Measurements from ENCODE around the gene KXD1. TPM values are rescaled to one million over a fixed set of nuclear protein-coding genes. Genes with fewer than 3 reads are reported as not detected.
"Not testable (repeated sequence)": the region's sequence is repeated elsewhere in the genome, so short reads cannot be mapped to it uniquely, and the experiment has no call there.

The KXD1 gene
- total RNA-seq, 8 experiments from 2014 or later, result 48.4 to 106 (median 68.1) TPM

GRCh38 chr19:18590273-18591272, 32.9 kb downstream of the KXD1 start:
- Histone ChIP-seq H3K4me1 (replicated peaks in 1 of 2) (peaks cover 12 to 17% of the 10 kb centered on the region in 2 donors), H3K27ac (peak overlapping the region; percentile 81 to 88)
- WGBS, 10 experiments, result 0 to 100% (median 48%) methylated on average over 1 to 13 of the region's 40 CpGs

DNA sequence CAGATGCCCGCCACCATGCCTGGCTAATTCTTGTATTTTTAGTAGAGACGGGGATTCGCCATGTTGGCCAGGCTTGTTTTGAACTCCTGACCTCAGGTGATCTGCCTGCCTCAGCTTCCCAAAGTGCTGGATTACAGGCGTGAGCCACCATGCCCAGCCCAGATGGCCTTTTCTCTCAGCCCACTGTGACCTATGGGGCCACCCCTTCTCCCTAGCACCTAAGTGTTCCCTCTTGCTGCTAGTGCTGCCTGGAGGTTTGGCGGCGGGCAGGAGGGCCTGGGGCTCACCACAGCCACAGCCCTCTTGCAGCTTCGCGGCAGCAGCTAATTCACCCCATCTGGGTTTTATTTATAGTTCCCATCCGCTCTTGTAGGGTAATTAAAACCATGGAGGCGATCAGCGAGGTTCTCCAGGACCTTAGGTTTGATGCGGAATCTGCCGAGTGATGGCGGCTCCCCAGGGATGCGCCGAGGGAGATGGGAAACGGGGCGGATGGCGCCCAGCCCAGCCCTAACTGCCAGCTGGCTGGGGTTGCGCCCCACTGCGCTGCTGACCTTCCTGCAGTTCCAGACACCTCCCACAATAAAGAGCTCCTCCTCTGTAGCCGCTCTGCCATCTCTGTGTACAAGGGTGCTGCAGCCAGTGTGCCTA, 34.2 kb downstream of the KXD1 start:
- H3K4me3 ChIP-seq, result no peak overlapping the region
- no peak overlapping the region for H3K27ac ChIP-seq
- in situ Hi-C loops (cut with MboI; ENCODE audit: low pct_unique_long_range_greater_than_20kb in 2 of 9, low sequenced_read_pairs in 9 of 9, unreplicated experiment in 9 of 9), result loop anchor here in 6 of 9 experiments (10.0 to 25.0 kb wide), 4 partner anchors 245 to 395 kb away; partner anchors contain the start of gene UPF1 (in 3 of the 6)
- 10 to 100% (median 80%) methylated on average over 1 to 9 of the region's 22 CpGs; no CpG with 5 or more reads in 2 of the 10 experiments for WGBS, 10 experiments
- ATAC-seq (replicated peaks in 6 of 8), result no peak
- peaks cover 12 to 20% of the 10 kb centered on the region in 2 donors for H3K4me1 ChIP-seq (replicated peaks in 1 of 2)

More at GRCh38 chr19:18590273-18591272, 32.9 kb downstream of the KXD1 start:
- peak in 5 of 8 experiments; percentile 64 to 74 (median 70) for ATAC-seq (replicated peaks in 6 of 8)
- H3K4me3 ChIP-seq, result peak overlapping the region; percentile 78 to 96 (median 90)
- in situ Hi-C loops (cut with MboI; ENCODE audit: low pct_unique_long_range_greater_than_20kb in 2 of 9, low sequenced_read_pairs in 9 of 9, unreplicated experiment in 9 of 9), result loop anchor here in 6 of 9 experiments (10.0 to 25.0 kb wide), 4 partner anchors 247 to 397 kb away; partner anchors contain the start of gene UPF1 (in 3 of the 6)

DNA sequence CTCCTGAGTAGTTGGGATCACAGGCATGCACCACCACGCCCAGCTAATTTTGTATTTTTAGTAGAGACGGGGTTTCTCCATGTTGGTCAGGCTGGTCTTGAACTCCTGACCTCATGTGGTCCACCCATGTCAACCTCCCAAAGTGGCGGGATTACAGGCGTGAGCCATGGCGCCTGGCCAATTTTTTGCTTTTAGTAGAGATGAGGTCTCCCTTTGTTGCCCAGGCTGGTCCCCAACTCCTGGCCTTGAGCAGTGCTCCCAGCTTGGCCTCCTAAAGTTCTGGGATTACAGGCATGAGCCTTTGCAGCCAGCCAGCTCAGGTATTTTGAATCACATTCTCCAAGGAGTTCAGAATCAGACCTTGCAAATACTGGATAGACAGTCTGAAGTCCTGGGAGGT, 35.1 kb downstream of the KXD1 start:
- not testable (repeated sequence) for ATAC-seq (replicated peaks in 6 of 8); H3K4me3 ChIP-seq; H3K27ac ChIP-seq
- peaks cover 12 to 21% of the 10 kb centered on the region in 2 donors for H3K4me1 ChIP-seq (replicated peaks in 1 of 2)
- 83 to 100% (median 92%) methylated on average over 1 to 3 of the region's 5 CpGs; no CpG with 5 or more reads in 6 of the 10 experiments for WGBS, 10 experiments
- in situ Hi-C loops (cut with MboI; ENCODE audit: low pct_unique_long_range_greater_than_20kb in 2 of 9, low sequenced_read_pairs in 9 of 9, unreplicated experiment in 9 of 9), result loop anchor here in 6 of 9 experiments (10.0 to 25.0 kb wide), 4 partner anchors 245 to 395 kb away; partner anchors contain the start of gene UPF1 (in 3 of the 6)

DNA sequence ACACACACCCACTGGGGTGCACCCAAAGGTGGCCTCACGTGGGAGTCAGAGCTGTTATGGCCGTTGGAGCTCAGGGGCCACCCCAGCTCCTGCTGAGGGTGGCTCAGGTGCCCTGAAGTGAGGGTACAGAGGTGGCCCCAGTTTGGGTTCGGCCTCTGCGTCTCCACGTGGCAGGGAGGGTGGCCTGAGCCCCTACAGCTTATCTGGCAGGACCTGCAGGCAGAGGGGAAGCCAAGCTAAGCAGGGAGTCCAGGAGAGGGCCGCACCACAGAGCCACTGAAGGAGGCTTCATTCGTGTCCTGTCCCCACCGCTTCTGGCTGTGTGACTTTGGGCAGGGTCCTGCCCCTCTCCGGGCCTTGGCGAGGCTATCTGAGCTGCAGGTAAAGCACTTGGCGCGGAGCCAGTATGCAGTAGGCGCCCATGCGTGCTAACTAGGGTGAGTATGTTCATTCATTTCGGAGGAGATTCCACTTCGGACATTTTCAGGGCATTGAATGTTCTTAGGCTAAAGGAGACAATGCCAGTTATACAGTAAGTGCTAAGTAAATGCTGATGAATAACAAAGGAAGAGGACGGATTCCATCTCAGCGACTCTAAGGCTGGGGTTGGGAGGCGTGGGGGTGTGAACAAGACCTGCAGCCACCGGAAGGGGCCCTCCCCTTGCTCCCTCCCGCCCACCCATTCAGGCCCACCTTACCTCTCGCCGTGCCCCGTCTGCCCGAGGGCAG, 35.9 kb downstream of the KXD1 start:
- ATAC-seq (replicated peaks in 6 of 8), result no peak
- Histone ChIP-seq H3K4me3 (peak overlapping the region in 4 of 5 donors; percentile 23 to 40 (median 28)), H3K27ac (no peak overlapping the region), H3K4me1 (replicated peaks in 1 of 2) (peaks cover 12 to 21% of the 10 kb centered on the region in 2 donors)
- 43 to 100% (median 53%) methylated on average over 1 to 9 of the region's 25 CpGs; no CpG with 5 or more reads in 6 of the 10 experiments for WGBS, 10 experiments
- in situ Hi-C loops (cut with MboI; ENCODE audit: low pct_unique_long_range_greater_than_20kb in 2 of 9, low sequenced_read_pairs in 9 of 9, unreplicated experiment in 9 of 9), result loop anchor here in 6 of 9 experiments (10.0 to 25.0 kb wide), 4 partner anchors 244 to 394 kb away; partner anchors contain the start of gene UPF1 (in 3 of the 6)

- ATAC-seq (replicated peaks in 6 of 8), result peak; percentile 44 to 79 (median 53)
- in situ Hi-C loops (cut with MboI; ENCODE audit: low pct_unique_long_range_greater_than_20kb in 2 of 9, low sequenced_read_pairs in 9 of 9, unreplicated experiment in 9 of 9), result loop anchor here in 6 of 9 experiments (10.0 to 25.0 kb wide), 4 partner anchors 243 to 393 kb away; partner anchors contain the start of gene UPF1 (in 3 of the 6)
- Histone ChIP-seq H3K4me1 (replicated peaks in 1 of 2) (peaks cover 12 to 21% of the 10 kb centered on the region in 2 donors), H3K4me3 (peak overlapping the region; percentile 23 to 40 (median 31)), H3K27ac (peak overlapping the region in 1 of 2 donors; percentile 43)
- WGBS, 10 experiments, result 0% methylated on average over 1 of the region's 54 CpGs; no CpG with 5 or more reads in 9 of the 10 experiments
Observed at GRCh38 chr19:18594096-18594823, 36.6 kb downstream of the KXD1 start.

DNA sequence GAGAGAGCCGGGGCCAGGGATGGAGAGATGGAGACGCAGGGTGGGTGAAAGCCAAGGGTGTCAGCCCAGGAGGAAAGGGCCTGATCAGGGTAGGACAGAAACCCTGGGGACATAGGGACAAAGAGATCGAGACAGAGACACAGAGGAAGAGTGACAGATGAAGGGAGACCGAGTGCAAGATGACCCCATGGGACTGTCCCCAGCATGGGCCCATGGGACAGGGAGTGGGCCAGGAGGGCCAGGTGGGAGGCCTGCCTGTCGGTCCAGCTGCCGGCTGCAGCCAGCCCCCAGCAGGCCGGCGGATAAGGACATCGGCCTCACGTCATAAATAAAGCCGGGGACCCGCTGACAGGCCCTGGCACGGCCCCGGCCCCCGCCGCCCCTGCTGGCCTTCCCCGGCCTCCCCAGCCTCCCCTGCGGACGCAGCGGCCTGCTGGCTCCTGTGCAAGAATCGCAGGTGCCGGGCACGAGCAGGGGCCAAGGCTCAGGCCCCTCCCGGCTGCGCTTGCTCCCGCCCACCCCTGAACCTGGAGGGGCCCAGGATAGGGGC, 37.2 kb downstream of the KXD1 start:
- peak overlapping the region; percentile 23 to 40 (median 31) for H3K4me3 ChIP-seq
- in situ Hi-C loops (cut with MboI; ENCODE audit: low pct_unique_long_range_greater_than_20kb in 2 of 9, low sequenced_read_pairs in 9 of 9, unreplicated experiment in 9 of 9), result loop anchor here in 6 of 9 experiments (10.0 to 25.0 kb wide), 4 partner anchors 242 to 392 kb away; partner anchors contain the start of gene UPF1 (in 3 of the 6)
- peak overlapping the region in 1 of 2 donors; percentile 43 for H3K27ac ChIP-seq
- WGBS, 10 experiments, result 0 to 17% (median 0%) methylated on average over 1 to 2 of the region's 26 CpGs; no CpG with 5 or more reads in 5 of the 10 experiments
- ATAC-seq (replicated peaks in 6 of 8), result peak in 5 of 8 experiments; percentile 0 to 14 (median 2)
- H3K4me1 ChIP-seq (replicated peaks in 1 of 2), result peaks cover 12 to 21% of the 10 kb centered on the region in 2 donors

DNA sequence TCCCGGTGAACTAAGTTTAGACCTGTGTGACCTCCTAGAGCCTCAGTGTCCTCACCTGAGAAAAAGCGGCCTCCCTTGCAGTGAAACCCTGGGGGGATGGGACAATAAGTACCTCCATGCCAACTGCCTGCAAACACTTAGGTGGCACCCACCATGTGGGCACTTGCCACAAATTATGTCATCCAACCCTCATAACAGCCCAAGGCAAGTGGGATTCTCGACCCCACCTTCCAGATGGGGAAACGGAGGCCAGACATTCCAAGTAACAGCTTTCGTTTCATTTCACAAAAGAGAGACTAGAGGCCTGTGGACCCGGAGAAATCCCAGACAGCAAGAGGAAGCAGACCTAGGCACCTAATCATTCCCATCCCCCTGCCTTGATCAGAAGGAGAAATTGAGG, 37.8 kb downstream of the KXD1 start:
- in situ Hi-C loops (cut with MboI; ENCODE audit: low pct_unique_long_range_greater_than_20kb in 2 of 9, low sequenced_read_pairs in 9 of 9, unreplicated experiment in 9 of 9), result loop anchor here in 6 of 9 experiments (10.0 to 25.0 kb wide), 4 partner anchors 242 to 392 kb away; partner anchors contain the start of gene UPF1 (in 3 of the 6)
- 67 to 100% (median 90%) methylated on average over 1 to 2 of the region's 6 CpGs; no CpG with 5 or more reads in 7 of the 10 experiments for whole genome bisulfite sequencing, 10 experiments
- peaks cover 12 to 21% of the 10 kb centered on the region in 2 donors for H3K4me1 ChIP-seq (replicated peaks in 1 of 2)
- peak overlapping the region in 1 of 2 donors; percentile 43 for H3K27ac ChIP-seq
- H3K4me3 ChIP-seq, result no peak overlapping the region
- ATAC-seq (replicated peaks in 6 of 8), result no peak

GRCh38 chr19:18596752-18597157, 39.1 kb downstream of the KXD1 start:
- WGBS, 10 experiments, result no CpG with 5 or more reads among the region's 21 CpGs
- no peak overlapping the region for H3K4me3 ChIP-seq
- peaks cover 9 to 21% of the 10 kb centered on the region in 2 donors for H3K4me1 ChIP-seq (replicated peaks in 1 of 2)
- peak in 3 of 8 experiments; percentile 6 to 33 (median 9) for ATAC-seq (replicated peaks in 6 of 8)
- no peak overlapping the region for H3K27ac ChIP-seq
- in situ Hi-C loops (cut with MboI; ENCODE audit: low pct_unique_long_range_greater_than_20kb in 2 of 9, low sequenced_read_pairs in 9 of 9, unreplicated experiment in 9 of 9), result loop anchor here in 6 of 9 experiments (10.0 to 25.0 kb wide), 4 partner anchors 241 to 391 kb away; partner anchors contain the start of gene UPF1 (in 3 of the 6)

- in situ Hi-C loops (cut with MboI; ENCODE audit: low pct_unique_long_range_greater_than_20kb in 2 of 9, low sequenced_read_pairs in 9 of 9, unreplicated experiment in 9 of 9), result loop anchor here in 6 of 9 experiments (10.0 to 25.0 kb wide), 4 partner anchors 239 to 389 kb away; partner anchors contain the start of gene UPF1 (in 3 of the 6)
- ATAC-seq (replicated peaks in 6 of 8), result no peak
- Histone ChIP-seq H3K4me1 (replicated peaks in 1 of 2) (peaks cover 9 to 21% of the 10 kb centered on the region in 2 donors), H3K27ac (no peak overlapping the region), H3K4me3 (no peak overlapping the region)
- no CpG with 5 or more reads among the region's 25 CpGs for WGBS, 10 experiments
Observed at GRCh38 chr19:18597809-18598660, 40.4 kb downstream of the KXD1 start.

DNA sequence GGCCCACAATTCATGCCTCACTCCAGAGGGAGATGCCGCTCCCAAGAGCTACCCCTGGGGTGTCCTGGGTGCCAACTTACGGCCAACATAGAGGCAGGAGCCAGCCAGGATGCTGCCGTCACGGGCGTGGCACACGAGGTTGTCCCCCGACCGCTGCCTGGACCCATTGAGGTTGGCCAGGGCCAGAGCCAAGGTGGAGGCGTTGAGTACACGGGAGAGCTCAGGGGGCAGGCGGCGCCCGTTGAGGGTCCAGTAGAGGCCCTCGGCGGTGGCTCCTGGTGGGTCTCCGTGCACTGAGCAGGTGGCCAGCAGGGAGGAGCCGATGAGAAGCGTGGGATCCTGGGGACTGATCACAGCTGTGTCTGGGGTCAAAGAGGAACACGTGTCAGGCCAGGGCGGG, 41.8 kb downstream of the KXD1 start:
- peaks cover 9 to 25% of the 10 kb centered on the region in 2 donors for H3K4me1 ChIP-seq (replicated peaks in 1 of 2)
- in situ Hi-C loops (cut with MboI; ENCODE audit: low pct_unique_long_range_greater_than_20kb in 2 of 9, low sequenced_read_pairs in 9 of 9, unreplicated experiment in 9 of 9), result loop anchor here in 6 of 9 experiments (10.0 to 25.0 kb wide), 4 partner anchors 238 to 388 kb away; partner anchors contain the start of gene UPF1 (in 3 of the 6)
- ATAC-seq (replicated peaks in 6 of 8), result no peak
- H3K27ac ChIP-seq, result no peak overlapping the region
- 76 to 100% (median 93%) methylated on average over 1 to 11 of the region's 20 CpGs; no CpG with 5 or more reads in 6 of the 10 experiments for WGBS, 10 experiments
- no peak overlapping the region for H3K4me3 ChIP-seq

Data from motor neuron (in vitro differentiated cells).